Mesodermal cell (in vitro differentiated cells): ENCODE results near the gene AGMO.

ENCODE experiments used
- H3K27ac ChIP-seq: 2 replicates; pipeline ENCODE4 v1.7.0; 2013; ENCODE audit warnings: mild to moderate bottlenecking, low read depth, low read length, moderate library complexity; ENCODE audit not compliant: severe bottlenecking
- H3K36me3 ChIP-seq: 2 replicates; pipeline ENCODE4 v1.7.1; 2013; ENCODE audit warnings: mild to moderate bottlenecking, low read length, moderate library complexity; ENCODE audit not compliant: control insufficient read depth, insufficient read depth
- H3K4me1 ChIP-seq: one replicate; pipeline ENCODE4 v1.7.1; 2013; ENCODE audit warnings: mild to moderate bottlenecking, low read length; ENCODE audit not compliant: insufficient read depth, control insufficient read depth, poor library complexity, severe bottlenecking
- H3K4me3 ChIP-seq: 2 replicates; pipeline ENCODE4 v1.7.0; 2013; ENCODE audit warnings: low read length, control low read depth, mild to moderate bottlenecking; ENCODE audit not compliant: insufficient read depth, poor library complexity, severe bottlenecking; ENCODE audit errors: extremely low read depth
- H3K9me3 ChIP-seq: 2 replicates; pipeline ENCODE4 v1.7.1; 2013; ENCODE audit warnings: mild to moderate bottlenecking, low read length, moderate library complexity; ENCODE audit not compliant: control insufficient read depth
- WGBS, 2 experiments: methylation state at CpG; one replicate each; pipeline ENCODE4 v1.1.5; 2013; ENCODE audit warnings: missing lambda C conversion rate in 2 of 2; ENCODE audit not compliant: insufficient coverage in 2 of 2; 5-methylcytosine and 5-hydroxymethylcytosine counted together

Gene AGMO

GRCh38 chr7:15209429-15209828 is 352.4 kb downstream of the AGMO start:
- H3K36me3 ChIP-seq, result no peaks in the 10 kb centered on the region
- H3K4me1 ChIP-seq, result no peaks in the 10 kb centered on the region
- WGBS, 2 experiments, result 81 to 91% methylated on average over 2 to 4 of the region's 4 CpGs
- H3K9me3 ChIP-seq, result no peaks in the 10 kb centered on the region
- H3K4me3 ChIP-seq, result no peak overlapping the region
- H3K27ac ChIP-seq, result no peak overlapping the region

GRCh38 chr7:15204421-15204820 is 357.4 kb downstream of the AGMO start:
- H3K9me3 ChIP-seq, result no peaks in the 10 kb centered on the region
- WGBS, 2 experiments, result 64% methylated on average over 1 of the region's 2 CpGs; no CpG with 5 or more reads in 1 of the 2 experiments
- H3K4me1 ChIP-seq, result no peaks in the 10 kb centered on the region
- H3K4me3 ChIP-seq, result no peak overlapping the region
- H3K36me3 ChIP-seq, result no peaks in the 10 kb centered on the region
- H3K27ac ChIP-seq, result no peak overlapping the region

GRCh38 chr7:15199482-15199881 is 362.3 kb downstream of the AGMO start:
- H3K4me1 ChIP-seq, result peaks cover 7% of the 10 kb centered on the region
- no peaks in the 10 kb centered on the region for H3K9me3 ChIP-seq
- 71% methylated on average over 1 of the region's 1 CpG; no CpG with 5 or more reads in 1 of the 2 experiments for WGBS, 2 experiments
- H3K4me3 ChIP-seq, result no peak overlapping the region
- H3K27ac ChIP-seq, result no peak overlapping the region
- H3K36me3 ChIP-seq, result no peaks in the 10 kb centered on the region

- Histone ChIP-seq H3K9me3 (no peaks in the 10 kb centered on the region), H3K36me3 (no peaks in the 10 kb centered on the region), H3K4me1 (peaks cover 7% of the 10 kb centered on the region), H3K4me3 (no peak overlapping the region), H3K27ac (no peak overlapping the region)
- WGBS, 2 experiments, result 82 to 83% methylated on average over 1 to 2 of the region's 7 CpGs
These were observed 364.5 kb downstream of the AGMO start for GRCh38 chr7:15197042-15197977.

GRCh38 chr7:15178065-15178464 is 383.8 kb downstream of the AGMO start:
- Histone ChIP-seq H3K4me1 (no peaks in the 10 kb centered on the region), H3K36me3 (no peaks in the 10 kb centered on the region), H3K9me3 (no peaks in the 10 kb centered on the region), H3K4me3 (no peak overlapping the region), H3K27ac (no peak overlapping the region)
- no CpG with 5 or more reads among the region's 1 CpG for WGBS, 2 experiments

GRCh38 chr7:15176089-15176488 is 385.7 kb downstream of the AGMO start:
- Histone ChIP-seq H3K9me3 (no peaks in the 10 kb centered on the region), H3K4me3 (no peak overlapping the region), H3K36me3 (no peaks in the 10 kb centered on the region), H3K4me1 (no peaks in the 10 kb centered on the region), H3K27ac (no peak overlapping the region)
- 94 to 100% methylated on average over 1 to 2 of the region's 4 CpGs for WGBS, 2 experiments

- no peaks in the 10 kb centered on the region for H3K4me1 ChIP-seq
- no peaks in the 10 kb centered on the region for H3K9me3 ChIP-seq
- H3K4me3 ChIP-seq, result no peak overlapping the region
- H3K36me3 ChIP-seq, result no peaks in the 10 kb centered on the region
- no CpG with 5 or more reads among the region's 1 CpG for WGBS, 2 experiments
- H3K27ac ChIP-seq, result no peak overlapping the region
These were observed 386.7 kb downstream of the AGMO start for GRCh38 chr7:15175152-15175551.

GRCh38 chr7:15174485-15174884 is 387.3 kb downstream of the AGMO start:
- Histone ChIP-seq H3K27ac (no peak overlapping the region), H3K4me1 (no peaks in the 10 kb centered on the region), H3K9me3 (no peaks in the 10 kb centered on the region), H3K4me3 (no peak overlapping the region), H3K36me3 (no peaks in the 10 kb centered on the region)
- WGBS, 2 experiments, result no CpG with 5 or more reads among the region's 1 CpG

GRCh38 chr7:15168489-15168888 is 393.3 kb downstream of the AGMO start:
- Histone ChIP-seq H3K4me1 (no peaks in the 10 kb centered on the region), H3K27ac (no peak overlapping the region), H3K9me3 (no peaks in the 10 kb centered on the region), H3K36me3 (no peaks in the 10 kb centered on the region), H3K4me3 (no peak overlapping the region)
- WGBS, 2 experiments, result 81 to 89% methylated on average over 2 to 3 of the region's 4 CpGs

- 67 to 83% methylated on average over 1 of the region's 3 CpGs for WGBS, 2 experiments
- no peaks in the 10 kb centered on the region for H3K4me1 ChIP-seq
- H3K27ac ChIP-seq, result no peak overlapping the region
- H3K4me3 ChIP-seq, result no peak overlapping the region
- no peaks in the 10 kb centered on the region for H3K36me3 ChIP-seq
- no peaks in the 10 kb centered on the region for H3K9me3 ChIP-seq
These were observed 393.9 kb downstream of the AGMO start for GRCh38 chr7:15167912-15168311.

GRCh38 chr7:15166620-15167019 is 395.2 kb downstream of the AGMO start:
- Histone ChIP-seq H3K27ac (no peak overlapping the region), H3K4me3 (no peak overlapping the region), H3K4me1 (no peaks in the 10 kb centered on the region), H3K36me3 (no peaks in the 10 kb centered on the region), H3K9me3 (no peaks in the 10 kb centered on the region)
- WGBS, 2 experiments, result no CpG with 5 or more reads among the region's 1 CpG
